Activated T-helper 2 cell treated with anti-CD3 and anti-CD28 coated beads, Interferon-gamma antibody, Interleukin-2, Interleukin-4, amounts not matched to agents 10 μg/mL and 5 μg/mL and 100 μg/mL, durations not matched to agents 14 hours and 24 hours and 36 hours (primary cell): ENCODE results near the gene STIL. TPM values are rescaled to one million over a fixed set of nuclear protein-coding genes. Genes with fewer than 3 reads are reported as not detected.
"Not testable (repeated sequence)": the region's sequence is repeated elsewhere in the genome, so short reads cannot be mapped to it uniquely, and the experiment has no call there.

ENCODE experiments used
- DNase-seq: peaks from one replicate; pipeline ENCODE4 v3.0.0; 2021; ENCODE audit warnings: low spot score
- H3K27ac Mint-ChIP-seq: one replicate; pipeline ENCODE4 v1.8.0; 2021; ENCODE audit warnings: mixed read lengths
- H3K27me3 Mint-ChIP-seq: one replicate; pipeline ENCODE4 v1.8.0; 2021; ENCODE audit warnings: low read depth, mixed read lengths
- H3K36me3 Mint-ChIP-seq: one replicate; pipeline ENCODE4 v1.8.0; 2021; ENCODE audit warnings: low read depth, mixed read lengths
- H3K4me1 Mint-ChIP-seq: one replicate; pipeline ENCODE4 v1.8.0; 2021; ENCODE audit warnings: low read depth, mixed read lengths
- H3K4me3 Mint-ChIP-seq: one replicate; pipeline ENCODE4 v1.8.0; 2021; ENCODE audit warnings: low read depth, mild to moderate bottlenecking, moderate library complexity, mixed read lengths
- H3K9me3 Mint-ChIP-seq: one replicate; pipeline ENCODE4 v1.8.0; 2021; ENCODE audit warnings: mixed read lengths
- intact Hi-C: fragments of 100-400 bp; cut with micrococcal nuclease; formaldehyde crosslinking; loops from one replicate; pipeline ENCODE4 v1.15.1; 2023
- total RNA-seq: library from RNA; stranded (reverse); gene quantifications from 2 replicates; pipeline ENCODE4 v1.2.3, GENCODE V29; 2022

The STIL gene
- total RNA-seq, 1 donor from 2014 or later: 24.8 TPM

GRCh38 chr1:47208374-47208850, 105.5 kb downstream of the STIL start:
- H3K9me3 Mint-ChIP-seq: no peaks in the 10 kb centered on the region
- H3K4me3 Mint-ChIP-seq: no peak overlapping the region
- no peak overlapping the region for H3K27ac Mint-ChIP-seq
- no peak for DNase-seq
- peaks cover 4% of the 10 kb centered on the region for H3K4me1 Mint-ChIP-seq
- no peaks in the 10 kb centered on the region for H3K36me3 Mint-ChIP-seq
- H3K27me3 Mint-ChIP-seq: peaks cover 22% of the 10 kb centered on the region
- intact Hi-C loops: no loop called here

GRCh38 chr1:47207803-47208373, 106.1 kb downstream of the STIL start:
- H3K27me3 Mint-ChIP-seq: peaks cover 26% of the 10 kb centered on the region
- intact Hi-C loops: no loop called here
- H3K4me3 Mint-ChIP-seq: no peak overlapping the region
- peaks cover 4% of the 10 kb centered on the region for H3K4me1 Mint-ChIP-seq
- no peak for DNase-seq
- H3K27ac Mint-ChIP-seq: no peak overlapping the region
- H3K36me3 Mint-ChIP-seq: no peaks in the 10 kb centered on the region
- no peaks in the 10 kb centered on the region for H3K9me3 Mint-ChIP-seq

DNA sequence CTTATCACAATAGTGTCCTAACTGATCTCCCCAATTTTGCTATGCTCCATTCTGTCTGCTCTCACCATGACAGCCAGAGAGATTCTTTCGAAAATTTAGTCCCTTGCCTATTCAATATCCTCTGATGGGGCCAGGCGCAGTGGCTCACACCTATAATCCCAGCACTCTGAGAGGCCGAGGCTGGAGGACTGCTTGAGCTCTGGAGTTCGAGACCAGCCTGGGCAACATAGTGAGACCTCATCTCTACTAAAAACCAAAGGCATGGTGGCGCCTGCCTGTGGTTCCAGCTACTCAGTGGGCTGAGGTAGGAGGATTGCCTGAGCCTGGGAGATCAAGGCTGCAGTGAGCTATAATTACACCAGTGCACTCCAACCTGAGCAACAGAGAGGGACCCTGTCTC, 108.0 kb downstream of the STIL start:
- no peaks in the 10 kb centered on the region for H3K36me3 Mint-ChIP-seq
- intact Hi-C loops: no loop called here
- peaks cover 3% of the 10 kb centered on the region for H3K4me1 Mint-ChIP-seq
- no peak overlapping the region for H3K4me3 Mint-ChIP-seq
- DNase-seq: no peak
- peaks cover 34% of the 10 kb centered on the region for H3K27me3 Mint-ChIP-seq
- H3K9me3 Mint-ChIP-seq: no peaks in the 10 kb centered on the region
- no peak overlapping the region for H3K27ac Mint-ChIP-seq

GRCh38 chr1:47203504-47203903, 110.4 kb downstream of the STIL start:
- H3K36me3 Mint-ChIP-seq, H3K4me1 Mint-ChIP-seq, H3K27ac Mint-ChIP-seq, H3K4me3 Mint-ChIP-seq, intact Hi-C loops, H3K9me3 Mint-ChIP-seq, DNase-seq: not testable (repeated sequence)
- H3K27me3 Mint-ChIP-seq: peaks cover 51% of the 10 kb centered on the region

- H3K36me3 Mint-ChIP-seq: no peaks in the 10 kb centered on the region
- intact Hi-C loops: no loop called here
- H3K4me3 Mint-ChIP-seq: no peak overlapping the region
- DNase-seq: no peak
- no peak overlapping the region for H3K27ac Mint-ChIP-seq
- peaks cover 3% of the 10 kb centered on the region for H3K4me1 Mint-ChIP-seq
- H3K9me3 Mint-ChIP-seq: no peaks in the 10 kb centered on the region
- peaks cover 56% of the 10 kb centered on the region for H3K27me3 Mint-ChIP-seq
These were observed 112.8 kb downstream of the STIL start for GRCh38 chr1:47201179-47201578.

Other genes starting within 250 kb of the STIL start
- not detected in 2 replicates for gene CYP4Z1, start 246.9 kb downstream of the STIL start, total RNA-seq
- not detected in 2 replicates for gene CYP4A22, start 176.7 kb downstream of the STIL start, total RNA-seq
- gene PDZK1IP1, start 124.1 kb downstream of the STIL start, total RNA-seq: not detected in 2 replicates
- not detected in 2 replicates for gene TAL1, start 81.9 kb downstream of the STIL start, total RNA-seq
- gene CMPK1, start 19.6 kb upstream of the STIL start, total RNA-seq: 105 and 109 TPM in 2 replicates
- not detected in 2 replicates for gene FOXE3, start 102.1 kb upstream of the STIL start, total RNA-seq
- 0.11 and 0.18 TPM in 2 replicates for gene FOXD2, start 123.9 kb upstream of the STIL start, total RNA-seq